Gastroesophageal sphincter (tissue), 3 donors: ENCODE results near the gene PTPRN2.

Experiments used
- CTCF ChIP-seq, 4 experiments: fragments of 200-600 bp in 2 of 4; fragments of 450-650 bp in 2 of 4; sonication (generic) in 1 of 4; IDR thresholded peaks; one replicate each; pipeline ENCODE4 v1.5.1; 2017 to 2019; ENCODE audit warnings: antibody characterized with exemption in 4 of 4, mild to moderate bottlenecking in 2 of 4, moderate library complexity in 2 of 4
- EP300 ChIP-seq: sonication (generic); formaldehyde crosslinking; IDR thresholded peaks from one replicate; pipeline ENCODE4 v1.6.1; 2017; ENCODE audit warnings: antibody characterized with exemption, mild to moderate bottlenecking
- POLR2A ChIP-seq, 2 donors: fragments of 450-650 bp; IDR thresholded peaks; one replicate each; pipeline ENCODE4 v1.6.1; 2017; ENCODE audit warnings: antibody characterized with exemption in 2 of 2, mild to moderate bottlenecking in 2 of 2, moderate library complexity in 1 of 2
- POLR2AphosphoS5 ChIP-seq: sonication (generic); formaldehyde crosslinking; IDR thresholded peaks from one replicate; pipeline ENCODE4 v1.6.1; 2017; ENCODE audit warnings: antibody characterized with exemption

GRCh38 chr7:157849341-157849596 lies 738.4 kb downstream of the PTPRN2 start:
- TF ChIP-seq CTCF (IDR thresholded peaks at IDR 0.05) (no peak), EP300 (no peak), POLR2A (IDR thresholded peaks at IDR 0.05) (no peak), POLR2AphosphoS5 (no peak)
